GM12878 (cell line): ENCODE data around the gene ARL3. TPM values are rescaled to one million over a fixed set of nuclear protein-coding genes. Genes with fewer than 3 reads are reported as not detected.

ENCODE experiments used
- ATAC-seq: fragments of 200-7000 bp; cut with Tn5 transposase; 3 replicates; pipeline ENCODE4 v1.9.1; 2020; ENCODE audit warnings: mild to moderate bottlenecking, moderate library complexity
- BruUV-seq: library from RNA; stranded (reverse); fragments of 400-500 nt; replicated peaks from 2 replicates; lab custom pipeline; 2021; lab: Mats Ljungman, UMichigan
- CTCF ChIA-PET: fragments of 300-600 bp; sonication (Branson Sonifier 250); formaldehyde crosslinking; extraction: SDS; loops from one replicate; lab custom pipeline; 2021; ENCODE audit warnings: inconsistent platforms; lab: Yijun Ruan, JAX
- POLR2A ChIA-PET: fragments of 350-600 bp; formaldehyde crosslinking; extraction: SDS; loops from one replicate; lab custom pipeline; 2021; ENCODE audit warnings: inconsistent platforms; lab: Charles Lee
- RAD21 ChIA-PET: fragments of 300-600 bp; sonication (Branson Sonifier 250); formaldehyde crosslinking; loops from one replicate; lab custom pipeline; 2023; ENCODE audit warnings: antibody characterized with exemption; ENCODE audit not compliant: unreplicated experiment; lab: Charles Lee
- SMC1A ChIA-PET: fragments of 300-600 bp; sonication (Branson Sonifier 250); formaldehyde crosslinking; loops from one replicate; lab custom pipeline; 2023; ENCODE audit not compliant: unreplicated experiment, uncharacterized antibody; lab: Charles Lee
- DNase-seq: peaks from one replicate; pipeline ENCODE4 v3.0.0-alpha.2; 2011; ENCODE audit warnings: low read depth, low spot score
- FAIRE-seq: peaks from 3 replicates; lab custom pipeline; 2011; peaks lifted over from hg19 to GRCh38; lab: Jason Lieb, UNC
- H2AFZ ChIP-seq: 2 replicates; pipeline ENCODE4 v1.6.0; 2011; ENCODE audit warnings: low read depth, low read length, control low read depth; ENCODE audit not compliant: control insufficient read depth
- H3K27ac ChIP-seq: 2 replicates; pipeline ENCODE4 v1.5.1; 2011; ENCODE audit warnings: control low read depth; ENCODE audit not compliant: control insufficient read depth, insufficient read depth
- H3K27me3 ChIP-seq, 2 experiments: replicated peaks in 1 of 2; 2 replicates each; pipeline versions ENCODE4 v1.6.0 to v1.6.1; 2011; ENCODE audit warnings: low read length in 1 of 2; ENCODE audit not compliant: control insufficient read depth in 2 of 2, insufficient read depth in 2 of 2
- H3K36me3 ChIP-seq, 2 experiments: 2 replicates each; pipeline ENCODE4 v1.5.1; 2011; ENCODE audit warnings: low read length in 1 of 2; ENCODE audit not compliant: control insufficient read depth in 2 of 2, insufficient read depth in 2 of 2
- H3K4me1 ChIP-seq: 2 replicates; pipeline ENCODE4 v1.6.1; 2011; ENCODE audit warnings: mild to moderate bottlenecking, low read length, moderate library complexity, mixed read lengths; ENCODE audit not compliant: control insufficient read depth, insufficient read depth
- H3K4me2 ChIP-seq: 2 replicates; pipeline ENCODE4 v1.6.0; 2011; ENCODE audit warnings: control low read depth; ENCODE audit not compliant: control insufficient read depth, insufficient read depth
- H3K4me3 ChIP-seq: fragments of 200-600 bp; sonication (generic); 2 replicates; pipeline ENCODE4 v1.5.1; 2016
- H3K79me2 ChIP-seq: 2 replicates; pipeline ENCODE4 v1.6.0; 2011; ENCODE audit warnings: low read length; ENCODE audit not compliant: control insufficient read depth, insufficient read depth
- H3K9ac ChIP-seq: 2 replicates; pipeline ENCODE4 v1.8.0; 2011; ENCODE audit warnings: low read length, control low read depth, mixed read lengths; ENCODE audit not compliant: control insufficient read depth, insufficient read depth
- H3K9me3 ChIP-seq: replicated peaks from 3 replicates; pipeline ENCODE4 v1.5.1; 2011; ENCODE audit warnings: mild to moderate bottlenecking, low read length; ENCODE audit not compliant: control insufficient read depth, insufficient read depth
- H4K20me1 ChIP-seq: 2 replicates; pipeline ENCODE4 v1.6.0; 2011; ENCODE audit not compliant: control insufficient read depth, insufficient read depth
- ASH2L ChIP-seq: fragments of 300-600, 200-600 bp; sonication (generic); IDR thresholded peaks from 2 replicates; pipeline ENCODE4 v1.6.1; 2017; ENCODE audit warnings: low read depth, mild to moderate bottlenecking, borderline replicate concordance
- ATF7 ChIP-seq: fragments of 450-650 bp; IDR thresholded peaks from 2 replicates; pipeline ENCODE4 v1.6.1; 2016; ENCODE audit warnings: low read depth, mild to moderate bottlenecking
- CEBPB ChIP-seq, 2 experiments: fragments of 150-350 bp in 1 of 2; IDR thresholded peaks; 2 replicates each; pipeline ENCODE4 v1.6.1; 2012 to 2014; ENCODE audit warnings: low read depth in 2 of 2, low read length in 2 of 2, borderline replicate concordance in 1 of 2, inconsistent platforms in 1 of 2
- CHD4 ChIP-seq: fragments of 200-600 bp; sonication (generic); IDR thresholded peaks from 2 replicates; pipeline ENCODE4 v1.6.1; 2016; ENCODE audit warnings: mild to moderate bottlenecking
- E4F1 ChIP-seq: fragments of 450-650 bp; IDR thresholded peaks from 2 replicates; pipeline ENCODE4 v1.6.1; 2018; ENCODE audit warnings: borderline replicate concordance, mild to moderate bottlenecking; ENCODE audit not compliant: partially characterized antibody
- EP300 ChIP-seq, 2 experiments: fragments of 150-350 bp in 1 of 2; IDR thresholded peaks; 2 replicates each; pipeline ENCODE4 v1.6.1; 2011 to 2012; ENCODE audit warnings: low read depth in 2 of 2, low read length in 2 of 2, borderline replicate concordance in 1 of 2, improper control_type of control experiment in 1 of 2, inconsistent platforms in 1 of 2; ENCODE audit not compliant: control insufficient read depth in 1 of 2
- MLLT1 ChIP-seq: fragments of 450-650 bp; IDR thresholded peaks from 2 replicates; pipeline ENCODE4 v1.6.1; 2016; ENCODE audit warnings: mild to moderate bottlenecking
- PBX3 ChIP-seq: IDR thresholded peaks from 2 replicates; pipeline ENCODE4 v1.6.1; 2011; ENCODE audit warnings: mild to moderate bottlenecking, low read depth, low read length, moderate library complexity; ENCODE audit not compliant: insufficient replicate concordance
- RBBP5 ChIP-seq: fragments of 200-600 bp; sonication (generic); conservative IDR thresholded peaks from 2 replicates; pipeline ENCODE4 v1.6.1; 2016
- WGBS: methylation state at CpG from one replicate; pipeline ENCODE4 v1.1.6; 2016; ENCODE audit warnings: low lambda C conversion rate; ENCODE audit not compliant: insufficient replicate concordance, insufficient coverage; ENCODE audit errors: missing lambda C conversion rate; 5-methylcytosine and 5-hydroxymethylcytosine counted together
- in situ Hi-C: fragments of 300-500 bp; cut with MboI; formaldehyde crosslinking; loops from 9 replicates; pipeline ENCODE4 v1.14.3; 2018; ENCODE audit warnings: mixed read lengths
- intact Hi-C: fragments of 100-400 bp; cut with micrococcal nuclease; formaldehyde crosslinking; loops from one replicate; pipeline ENCODE4 v1.14.2; 2022; ENCODE audit not compliant: unreplicated experiment
- polyA plus RNA-seq, 11 experiments: library from polyadenylated mRNA; depleted of rRNA in 4 of 11; unstranded in 6 of 11; stranded (reverse) in 5 of 11; fragments of >200 nt; fragmentation: Nextera tagmentation in 4 of 11; fragmentation: Illumina TruSeq in 1 of 11; extraction: Ambion mirVana in 4 of 11; extraction: Trizol in 1 of 11; gene quantifications; 1 replicate in 1 of 11; 2 replicates in 10 of 11; pipeline versions ENCODE4 v1.2.1 to v1.2.3, GENCODE V29; 2011 to 2016; ENCODE audit warnings: inconsistent platforms in 2 of 11, missing spikeins in 2 of 11, low read depth in 1 of 11
- total RNA-seq, 4 experiments: library from RNA; depleted of rRNA in 3 of 4; stranded (reverse); fragments of >200 nt in 3 of 4; fragmentation: Illumina TruSeq in 1 of 4; extraction: Trizol in 1 of 4; gene quantifications; 2 replicates each; pipeline versions ENCODE4 v1.2.1 to v1.2.3, GENCODE V29; 2013 to 2021

Gene ARL3
- total and polyA plus RNA-seq, 10 of the 15 experiments (the other 5 are each of a cell fraction or from before 2014, with no cell fraction given), result 4.9 to 26.1 (median 11.0) TPM

GRCh38 chr10:102624751-102625645 is 89.2 kb downstream of the ARL3 start:
- no peaks in the 10 kb centered on the region for H3K4me1 ChIP-seq
- FAIRE-seq, result no peak
- H3K27ac ChIP-seq, result no peak overlapping the region
- ChIA-PET RAD21 (no interaction called here), POLR2A (no interaction called here), CTCF (no interaction called here), SMC1A (interaction anchor here (0.6 to 1.4 kb wide), 4 partner anchors 10 to 107 kb away, joined by 3 to 4 read pairs (median 3); no protein-coding TSS in a partner anchor)
- no peaks in the 10 kb centered on the region for H4K20me1 ChIP-seq
- TF ChIP-seq CEBPB (IDR thresholded peaks at IDR 0.05; ENCODE audit: borderline replicate concordance in 1 of 2, low read depth in 2 of 2, low read length in 2 of 2), result no peak
- TF ChIP-seq MLLT1, result no peak
- H3K36me3 ChIP-seq, result no peaks in the 10 kb centered on the region; a peak in 1 of 4 replicates
- H3K4me2 ChIP-seq, result no peak overlapping the region
- ATAC-seq, result no peak
- H3K79me2 ChIP-seq, result no peaks in the 10 kb centered on the region
- in situ Hi-C loops, result no loop called here
- H3K4me3 ChIP-seq, result no peak overlapping the region
- no TSS peak for BruUV-seq
- intact Hi-C loops, result no loop called here
- no peaks in the 10 kb centered on the region for H3K9me3 ChIP-seq
- no peak for DNase-seq
- 62% methylated on average over 12 of the region's 12 CpGs for WGBS
- no peaks in the 10 kb centered on the region for H3K27me3 ChIP-seq
- no peak overlapping the region for H3K9ac ChIP-seq
- no peak overlapping the region for H2AFZ ChIP-seq

GRCh38 chr10:102624094-102624493 is 90.1 kb downstream of the ARL3 start:
- H2AFZ ChIP-seq, result no peak overlapping the region
- SMC1A ChIA-PET, result interaction anchor here (1.0 kb wide), 1 partner anchor 9 kb away, joined by 4 read pairs; no protein-coding TSS in a partner anchor
- no peaks in the 10 kb centered on the region for H3K4me1 ChIP-seq
- H3K79me2 ChIP-seq, result no peaks in the 10 kb centered on the region
- intact Hi-C loops (no loop called here), in situ Hi-C loops (no loop called here)
- no peak overlapping the region for H3K27ac ChIP-seq
- WGBS, result 70% methylated on average over 3 of the region's 3 CpGs
- H3K4me2 ChIP-seq, result no peak overlapping the region
- no peak for ATAC-seq
- H4K20me1 ChIP-seq, result no peaks in the 10 kb centered on the region
- DNase-seq, result no peak
- RAD21 ChIA-PET, result no interaction called here
- H3K9ac ChIP-seq, result no peak overlapping the region
- CTCF ChIA-PET, result interaction anchor here (0.9 kb wide), 1 partner anchor 118 kb away, joined by 3 read pairs; no protein-coding TSS in a partner anchor
- no peaks in the 10 kb centered on the region for H3K9me3 ChIP-seq
- no peak for FAIRE-seq
- POLR2A ChIA-PET, result no interaction called here
- no peaks in the 10 kb centered on the region for H3K27me3 ChIP-seq
- H3K4me3 ChIP-seq, result no peak overlapping the region
- H3K36me3 ChIP-seq, result no peaks in the 10 kb centered on the region; a peak in 1 of 4 replicates
- BruUV-seq, result no TSS peak
- TF ChIP-seq RBBP5 (no peak), EP300 (IDR thresholded peaks at IDR 0.05; ENCODE audit: borderline replicate concordance in 1 of 2, control insufficient read depth in 1 of 2, low read depth in 2 of 2, low read length in 2 of 2) (no peak), E4F1 (no peak), ASH2L (no peak), CHD4 (no peak), ATF7 (no peak), CEBPB (IDR thresholded peaks at IDR 0.05; ENCODE audit: borderline replicate concordance in 1 of 2, low read depth in 2 of 2, low read length in 2 of 2) (no peak), PBX3 (no peak)
